Cardiac atrium fibroblast (primary cell): ENCODE results near the gene PCDHA13. TPM values are rescaled to one million over a fixed set of nuclear protein-coding genes. Genes with fewer than 3 reads are reported as not detected.

Experiments
- total RNA-seq: library from RNA; depleted of rRNA; stranded (reverse); fragments of >200 nt; gene quantifications from 2 replicates; pipeline ENCODE4 v1.2.3, GENCODE V29; 2015

Gene PCDHA13
- not detected in 2 replicates for total RNA-seq

GRCh38 chr5:140881889-140882590 is at the start of gene PCDHA13:
Gene PCDHA13, plus strand, starts transcription at chr5:140882124. Its CDS starts 145 bp downstream, at chr5:140882269.

GRCh38 chr5:140833993-140834392 is 47.9 kb upstream of the PCDHA13 start, which contains the start of gene PCDHA7:
Gene PCDHA7, plus strand, starts transcription at chr5:140834269. Its CDS starts 115 bp downstream, at chr5:140834384.

GRCh38 chr5:140840978-140841962 is 40.7 kb upstream of the PCDHA13 start, which contains the start of gene PCDHA8:
Gene PCDHA8, plus strand, starts transcription at chr5:140841187. Its CDS starts 135 bp downstream, at chr5:140841322.

GRCh38 chr5:140848139-140849102 is 33.5 kb upstream of the PCDHA13 start, which contains the start of gene PCDHA9:
Gene PCDHA9, plus strand, starts transcription at chr5:140848382. Its CDS starts 114 bp downstream, at chr5:140848496.

GRCh38 chr5:140855772-140856674 is 25.9 kb upstream of the PCDHA13 start, which contains the start of gene PCDHA10:
Gene PCDHA10, plus strand, starts transcription at chr5:140855897. Its CDS starts 152 bp downstream, at chr5:140856049.

GRCh38 chr5:140868721-140869554 is 13.0 kb upstream of the PCDHA13 start, which contains the start of gene PCDHA11:
Gene PCDHA11, plus strand, starts transcription at chr5:140868957. Its CDS starts 147 bp downstream, at chr5:140869104.

GRCh38 chr5:140875085-140876065 is 6.5 kb upstream of the PCDHA13 start, which contains the start of gene PCDHA12:
Gene PCDHA12, plus strand, starts transcription at chr5:140875308. Its CDS starts 165 bp downstream, at chr5:140875473.

GRCh38 chr5:140925806-140926442 is 44.0 kb downstream of the PCDHA13 start, which contains the start of gene PCDHAC1:
Gene PCDHAC1, plus strand, starts transcription at chr5:140926299. Its CDS starts 594 bp downstream, at chr5:140926893.

Other genes with a start within 250 kb of the PCDHA13 start
- 1.1 and 14.7 TPM in 2 replicates for gene CD14, start 248.9 kb upstream of the PCDHA13 start, total RNA-seq
- 5.6 and 15.7 TPM in 2 replicates for gene TMCO6, start 242.7 kb upstream of the PCDHA13 start, total RNA-seq
- 60.4 and 70.4 TPM in 2 replicates for gene NDUFA2, start 234.5 kb upstream of the PCDHA13 start, total RNA-seq
- gene IK, start 234.3 kb upstream of the PCDHA13 start, total RNA-seq, result 60.8 and 62.6 TPM in 2 replicates
- 14.6 and 21.1 TPM in 2 replicates for gene WDR55, start 217.2 kb upstream of the PCDHA13 start, total RNA-seq
- gene DND1, start 208.5 kb upstream of the PCDHA13 start, total RNA-seq, result not detected in 2 replicates
- 57.8 and 66.9 TPM in 2 replicates for gene HARS1, start 190.8 kb upstream of the PCDHA13 start, total RNA-seq
- 17.3 and 25.1 TPM in 2 replicates for gene HARS2, start 190.7 kb upstream of the PCDHA13 start, total RNA-seq
- gene ZMAT2, start 181.7 kb upstream of the PCDHA13 start, total RNA-seq, result 21.2 and 23.8 TPM in 2 replicates
- gene PCDHA1, start 96.0 kb upstream of the PCDHA13 start, total RNA-seq, result not detected in 2 replicates
- gene PCDHA2, start 87.3 kb upstream of the PCDHA13 start, total RNA-seq, result not detected in 2 replicates
- gene PCDHA3, start 81.1 kb upstream of the PCDHA13 start, total RNA-seq, result not detected in 2 replicates
- gene PCDHA4, start 75.1 kb upstream of the PCDHA13 start, total RNA-seq, result 0.16 TPM in 1 of 2 replicates, not detected in the other
- not detected in 2 replicates for gene PCDHA5, start 60.5 kb upstream of the PCDHA13 start, total RNA-seq
- not detected in 2 replicates for gene PCDHA6, start 54.2 kb upstream of the PCDHA13 start, total RNA-seq
- 0.16 and 0.72 TPM in 2 replicates for gene PCDHA7, start 47.9 kb upstream of the PCDHA13 start, total RNA-seq
- gene PCDHA8, start 40.9 kb upstream of the PCDHA13 start, total RNA-seq, result not detected in 2 replicates
- gene PCDHA9, start 33.7 kb upstream of the PCDHA13 start, total RNA-seq, result under 0.01 TPM in 1 of 2 replicates, not detected in the other
- gene PCDHA10, start 26.2 kb upstream of the PCDHA13 start, total RNA-seq, result not detected in 2 replicates
- gene PCDHA11, start 13.2 kb upstream of the PCDHA13 start, total RNA-seq, result not detected in 2 replicates
- gene PCDHA12, start 6.8 kb upstream of the PCDHA13 start, total RNA-seq, result under 0.01 and 0.16 TPM in 2 replicates
- gene PCDHAC1, start 44.2 kb downstream of the PCDHA13 start, total RNA-seq, result not detected in 2 replicates
- under 0.01 and 0.49 TPM in 2 replicates for gene PCDHAC2, start 84.4 kb downstream of the PCDHA13 start, total RNA-seq
- gene PCDHB1, start 169.2 kb downstream of the PCDHA13 start, total RNA-seq, result not detected in 2 replicates
- 0.90 and 1.3 TPM in 2 replicates for gene PCDHB2, start 212.5 kb downstream of the PCDHA13 start, total RNA-seq
- gene PCDHB3, start 218.3 kb downstream of the PCDHA13 start, total RNA-seq, result 0.16 TPM in 1 of 2 replicates, not detected in the other
- gene PCDHB4, start 239.7 kb downstream of the PCDHA13 start, total RNA-seq, result 0.18 and 0.97 TPM in 2 replicates